Kidney glomerular epithelial cell (primary cell): ENCODE measurements around the gene RPS21.
A peak's percentile ranks its signal among the peaks of the same experiment; 100 is the strongest.

Experiments used
- DNase-seq: peaks from one replicate; lab custom pipeline; 2025; lab: John Stamatoyannopoulos, UW

RPS21 gene

GRCh38 chr20:62378215-62378614 is 8.7 kb upstream of the RPS21 start:
- peak; percentile 44 for DNase-seq

- DNase-seq: peak; percentile 86
Observed at GRCh38 chr20:62381202-62381797, 5.6 kb upstream of the RPS21 start.

GRCh38 chr20:62381842-62382241 is 5.1 kb upstream of the RPS21 start:
- no peak for DNase-seq

- peak; percentile 46 for DNase-seq
Observed at GRCh38 chr20:62382306-62383198, 4.4 kb upstream of the RPS21 start.

GRCh38 chr20:62387219-62387913 is 463 bp downstream of the RPS21 start:
- DNase-seq: no peak

GRCh38 chr20:62387933-62388635 is 1.2 kb downstream of the RPS21 start:
- no peak for DNase-seq

- no peak for DNase-seq
Observed at GRCh38 chr20:62388839-62389600, 2.1 kb downstream of the RPS21 start.

- DNase-seq: no peak
Observed at GRCh38 chr20:62389601-62390087, 2.7 kb downstream of the RPS21 start.

GRCh38 chr20:62390317-62391164 is 3.6 kb downstream of the RPS21 start:
- no peak for DNase-seq

GRCh38 chr20:62391165-62392076 is 4.5 kb downstream of the RPS21 start:
- DNase-seq: no peak

GRCh38 chr20:62392077-62392418 is 5.1 kb downstream of the RPS21 start:
- DNase-seq: no peak

- DNase-seq: no peak
Observed at GRCh38 chr20:62392621-62393334, 5.9 kb downstream of the RPS21 start.

GRCh38 chr20:62393335-62393665 is 6.4 kb downstream of the RPS21 start:
- no peak for DNase-seq

GRCh38 chr20:62393830-62394229 is 6.9 kb downstream of the RPS21 start:
- DNase-seq: no peak

GRCh38 chr20:62394248-62395245 is 7.6 kb downstream of the RPS21 start:
- no peak for DNase-seq

GRCh38 chr20:62395311-62396242 is 8.7 kb downstream of the RPS21 start:
- no peak for DNase-seq
